Measurements from ENCODE around the gene GGT5. TPM values are rescaled to one million over a fixed set of nuclear protein-coding genes. Genes with fewer than 3 reads are reported as not detected.

GGT5 gene, protein sequence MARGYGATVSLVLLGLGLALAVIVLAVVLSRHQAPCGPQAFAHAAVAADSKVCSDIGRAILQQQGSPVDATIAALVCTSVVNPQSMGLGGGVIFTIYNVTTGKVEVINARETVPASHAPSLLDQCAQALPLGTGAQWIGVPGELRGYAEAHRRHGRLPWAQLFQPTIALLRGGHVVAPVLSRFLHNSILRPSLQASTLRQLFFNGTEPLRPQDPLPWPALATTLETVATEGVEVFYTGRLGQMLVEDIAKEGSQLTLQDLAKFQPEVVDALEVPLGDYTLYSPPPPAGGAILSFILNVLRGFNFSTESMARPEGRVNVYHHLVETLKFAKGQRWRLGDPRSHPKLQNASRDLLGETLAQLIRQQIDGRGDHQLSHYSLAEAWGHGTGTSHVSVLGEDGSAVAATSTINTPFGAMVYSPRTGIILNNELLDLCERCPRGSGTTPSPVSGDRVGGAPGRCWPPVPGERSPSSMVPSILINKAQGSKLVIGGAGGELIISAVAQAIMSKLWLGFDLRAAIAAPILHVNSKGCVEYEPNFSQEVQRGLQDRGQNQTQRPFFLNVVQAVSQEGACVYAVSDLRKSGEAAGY
- 10.3 and 10.6 TPM in 2 replicates for total RNA-seq

GRCh38 chr22:24245030-24245431 lies at the start of gene GGT5:
TSS of gene GGT5 (minus strand) at chr22:24245082. CDS start at chr22:24244725, 357 bp downstream.

GRCh38 chr22:24270556-24271385 lies 25.9 kb upstream of the GGT5 start, which contains the start of gene SPECC1L:
TSS of gene SPECC1L (plus strand) at chr22:24270831. CDS start at chr22:24302232, 31,401 bp downstream.

GRCh38 chr22:24181088-24181995 lies 63.5 kb downstream of the GGT5 start, which contains the start of gene SUSD2:
TSS of gene SUSD2 (plus strand) at chr22:24181487. CDS start at chr22:24181520, 33 bp downstream.

Other genes with a start within 250 kb of the GGT5 start
- not detected in 2 replicates for gene GSTT4, start 239.6 kb downstream of the GGT5 start, total RNA-seq
- 35.1 and 36.5 TPM in 2 replicates for gene CABIN1, start 233.8 kb downstream of the GGT5 start, total RNA-seq
- 2.9 and 3.1 TPM in 2 replicates for gene SUSD2, start 63.6 kb downstream of the GGT5 start, total RNA-seq
- 21.6 and 23.7 TPM in 2 replicates for gene SPECC1L, start 25.7 kb upstream of the GGT5 start, total RNA-seq
- gene ADORA2A, start 182.5 kb upstream of the GGT5 start, total RNA-seq, result 0.15 and 0.50 TPM in 2 replicates